ENCODE results near the gene ESRRA. TPM values are rescaled to one million over a fixed set of nuclear protein-coding genes. Genes with fewer than 3 reads are reported as not detected.

ESRRA gene
- total RNA-seq, 4 donors from 2014 or later = 49.2 to 108 (median 79.3) TPM

DNA sequence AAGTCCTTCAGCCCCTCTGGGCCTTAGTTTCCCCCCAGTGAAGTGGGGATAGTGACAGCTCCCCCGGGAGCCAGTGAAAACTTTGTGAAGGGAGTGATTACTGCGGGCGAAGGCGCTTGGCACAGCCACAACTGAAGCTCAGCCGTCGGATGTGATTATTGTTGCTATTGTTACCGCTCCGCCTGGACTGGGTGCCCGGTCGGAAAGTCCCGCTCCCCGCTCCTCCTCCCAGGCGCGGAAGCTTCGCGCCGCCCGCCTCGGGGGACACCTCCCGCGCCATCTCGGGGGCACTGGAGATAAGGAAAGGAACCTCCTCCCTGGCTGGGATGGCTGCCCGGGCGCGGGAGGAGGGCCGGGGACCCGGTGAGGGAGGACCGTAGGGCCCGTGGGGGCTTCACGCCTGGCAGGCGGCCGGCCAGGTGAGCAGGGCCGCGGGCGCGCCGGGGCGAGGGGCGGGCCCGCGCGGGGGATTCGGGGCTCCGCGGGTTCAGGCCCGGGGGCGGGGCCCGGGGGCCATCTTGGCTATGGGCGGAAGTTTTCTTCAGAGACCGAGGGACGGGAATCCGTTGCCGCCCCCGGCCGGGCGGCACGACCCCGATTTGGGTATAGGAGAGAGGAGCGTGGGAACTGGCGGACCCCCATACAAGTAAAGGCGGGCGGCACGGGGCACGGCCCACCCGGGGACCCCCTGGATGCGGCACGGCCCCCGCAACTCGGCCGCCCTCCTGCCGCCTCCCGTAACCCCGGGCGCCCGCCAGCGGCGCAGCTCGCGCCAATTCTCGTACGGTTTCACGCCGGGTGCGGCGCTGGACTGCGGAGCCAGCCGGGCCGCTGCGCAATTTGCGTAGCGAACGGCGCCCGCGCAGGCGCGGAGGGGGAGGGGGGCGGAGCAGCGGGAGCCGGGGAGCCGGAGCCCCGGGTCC is 20.1 kb upstream of the ESRRA start, which contains the start of gene GPR137:
Gene GPR137 (plus strand): TSS at position 887 of the 923 bp plus-strand sequence. CDS start 677 bp downstream, outside the sequence.
- 0 to 1% methylated on average over 22 to 41 of the region's 102 CpGs for whole genome bisulfite sequencing, 2 donors
- TF ChIP-seq POLR2A (IDR thresholded peaks at IDR 0.05) = no peak
- TF ChIP-seq, protein P1, sequence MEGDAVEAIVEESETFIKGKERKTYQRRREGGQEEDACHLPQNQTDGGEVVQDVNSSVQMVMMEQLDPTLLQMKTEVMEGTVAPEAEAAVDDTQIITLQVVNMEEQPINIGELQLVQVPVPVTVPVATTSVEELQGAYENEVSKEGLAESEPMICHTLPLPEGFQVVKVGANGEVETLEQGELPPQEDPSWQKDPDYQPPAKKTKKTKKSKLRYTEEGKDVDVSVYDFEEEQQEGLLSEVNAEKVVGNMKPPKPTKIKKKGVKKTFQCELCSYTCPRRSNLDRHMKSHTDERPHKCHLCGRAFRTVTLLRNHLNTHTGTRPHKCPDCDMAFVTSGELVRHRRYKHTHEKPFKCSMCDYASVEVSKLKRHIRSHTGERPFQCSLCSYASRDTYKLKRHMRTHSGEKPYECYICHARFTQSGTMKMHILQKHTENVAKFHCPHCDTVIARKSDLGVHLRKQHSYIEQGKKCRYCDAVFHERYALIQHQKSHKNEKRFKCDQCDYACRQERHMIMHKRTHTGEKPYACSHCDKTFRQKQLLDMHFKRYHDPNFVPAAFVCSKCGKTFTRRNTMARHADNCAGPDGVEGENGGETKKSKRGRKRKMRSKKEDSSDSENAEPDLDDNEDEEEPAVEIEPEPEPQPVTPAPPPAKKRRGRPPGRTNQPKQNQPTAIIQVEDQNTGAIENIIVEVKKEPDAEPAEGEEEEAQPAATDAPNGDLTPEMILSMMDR (IDR thresholded peaks at IDR 0.05) = no peak
- intact Hi-C loops (cut with DNase I; ENCODE audit: low total_unique reads) = no loop called here
- peak; percentile 78 to 97 for DNase-seq (ENCODE audit: low spot score in 2 of 2)
- H3K4me3 ChIP-seq (ENCODE audit: low read depth, poor library complexity, severe bottlenecking) = peak within 1 kb of the TSS; percentile 85

DNA sequence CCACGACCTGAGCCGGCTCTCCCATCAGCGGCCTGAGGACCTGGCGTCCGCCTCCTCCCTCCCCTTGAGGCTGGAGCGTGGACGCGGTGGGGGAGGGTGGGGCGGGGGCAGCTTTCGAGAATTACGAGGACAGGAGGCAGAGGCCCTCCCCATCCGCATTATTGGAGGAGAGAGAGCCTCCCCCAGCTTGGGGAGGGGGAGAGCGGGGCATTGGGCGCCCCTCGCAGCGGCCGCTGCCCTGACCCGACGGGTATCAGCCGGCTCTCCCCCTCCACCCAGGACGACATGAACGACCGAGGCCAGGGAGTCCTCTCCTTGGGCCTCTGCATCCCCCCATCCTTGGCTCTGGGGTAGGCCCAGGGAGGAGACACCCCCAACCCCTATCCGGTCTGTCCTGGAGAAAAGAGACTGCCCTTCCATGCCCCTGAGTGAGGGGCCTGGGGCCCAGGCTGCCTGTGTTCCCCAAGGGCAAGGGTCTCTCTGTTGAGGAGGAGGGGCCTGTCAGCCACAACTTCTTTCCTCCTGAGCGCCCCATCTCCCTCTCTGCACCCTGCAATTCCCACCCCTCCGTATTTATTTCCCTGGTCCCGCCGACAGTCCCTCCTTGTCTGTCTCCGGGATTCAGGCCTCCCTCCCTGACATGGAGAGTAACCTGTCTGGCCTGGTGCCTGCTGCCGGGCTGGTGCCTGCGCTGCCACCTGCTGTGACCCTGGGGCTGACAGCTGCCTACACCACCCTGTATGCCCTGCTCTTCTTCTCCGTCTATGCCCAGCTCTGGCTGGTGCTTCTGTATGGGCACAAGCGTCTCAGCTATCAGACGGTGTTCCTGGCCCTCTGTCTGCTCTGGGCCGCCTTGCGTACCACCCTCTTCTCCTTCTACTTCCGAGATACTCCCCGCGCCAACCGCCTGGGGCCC is 19.2 kb upstream of the ESRRA start:
- TF ChIP-seq, protein P1 (IDR thresholded peaks at IDR 0.05) = no peak
- no peak for TF ChIP-seq POLR2A (IDR thresholded peaks at IDR 0.05)
- WGBS, 2 donors = 29 to 32% methylated on average over 28 to 29 of the region's 40 CpGs
- peak overlapping the region; percentile 85 for H3K4me3 ChIP-seq (ENCODE audit: low read depth, poor library complexity, severe bottlenecking)
- DNase-seq (ENCODE audit: low spot score in 2 of 2) = no peak
- intact Hi-C loops (cut with DNase I; ENCODE audit: low total_unique reads) = no loop called here

DNA sequence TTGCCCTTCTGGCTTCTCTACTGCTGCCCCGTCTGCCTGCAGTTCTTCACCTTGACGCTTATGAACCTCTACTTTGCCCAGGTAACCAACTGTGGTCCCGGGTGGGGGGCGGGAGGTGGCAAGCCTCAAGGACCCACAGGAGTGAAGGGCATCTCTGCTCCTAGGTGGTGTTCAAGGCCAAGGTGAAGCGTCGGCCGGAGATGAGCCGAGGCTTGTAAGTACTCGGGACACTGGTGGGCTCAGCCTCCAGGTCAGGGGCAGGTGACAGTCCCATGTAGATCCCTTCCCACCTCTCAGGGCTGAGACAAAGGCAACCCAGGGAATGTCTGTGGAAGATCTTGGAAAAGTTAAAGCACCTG is 18.5 kb upstream of the ESRRA start:
- TF ChIP-seq, protein P1 (IDR thresholded peaks at IDR 0.05) = no peak
- TF ChIP-seq POLR2A (IDR thresholded peaks at IDR 0.05) = no peak
- WGBS, 2 donors = 81 to 88% methylated on average over 9 of the region's 9 CpGs
- intact Hi-C loops (cut with DNase I; ENCODE audit: low total_unique reads) = no loop called here
- DNase-seq (ENCODE audit: low spot score in 2 of 2) = no peak
- no peak overlapping the region for H3K4me3 ChIP-seq (ENCODE audit: low read depth, poor library complexity, severe bottlenecking)

DNA sequence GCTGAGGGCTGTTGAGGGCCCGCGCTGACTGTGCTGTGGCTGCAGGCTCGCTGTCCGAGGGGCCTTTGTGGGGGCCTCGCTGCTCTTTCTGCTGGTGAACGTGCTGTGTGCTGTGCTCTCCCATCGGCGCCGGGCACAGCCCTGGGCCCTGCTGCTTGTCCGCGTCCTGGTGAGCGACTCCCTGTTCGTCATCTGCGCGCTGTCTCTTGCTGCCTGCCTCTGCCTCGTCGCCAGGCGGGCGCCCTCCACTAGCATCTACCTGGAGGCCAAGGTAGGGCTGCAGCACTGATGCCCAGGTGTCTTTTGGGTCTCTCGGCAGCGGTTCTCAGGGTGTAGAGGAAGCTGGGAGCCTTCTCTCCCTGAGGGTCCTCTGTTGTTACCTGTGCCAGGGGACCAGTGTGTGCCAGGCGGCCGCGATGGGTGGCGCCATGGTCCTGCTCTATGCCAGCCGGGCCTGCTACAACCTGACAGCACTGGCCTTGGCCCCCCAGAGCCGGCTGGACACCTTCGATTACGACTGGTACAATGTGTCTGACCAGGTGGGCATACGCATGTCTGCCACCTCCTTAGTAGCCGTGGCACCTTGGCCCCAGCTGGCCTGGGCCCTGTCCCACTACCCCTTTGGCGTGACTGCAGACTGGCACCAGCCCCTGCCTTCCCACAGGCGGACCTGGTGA is 17.5 kb upstream of the ESRRA start:
- no peak for DNase-seq (ENCODE audit: low spot score in 2 of 2)
- H3K4me3 ChIP-seq (ENCODE audit: low read depth, poor library complexity, severe bottlenecking) = no peak overlapping the region
- intact Hi-C loops (cut with DNase I; ENCODE audit: low total_unique reads) = no loop called here
- no peak for TF ChIP-seq POLR2A (IDR thresholded peaks at IDR 0.05)
- TF ChIP-seq, protein P1 (IDR thresholded peaks at IDR 0.05) = no peak
- WGBS, 2 donors = 93 to 95% methylated on average over 26 to 31 of the region's 33 CpGs

DNA sequence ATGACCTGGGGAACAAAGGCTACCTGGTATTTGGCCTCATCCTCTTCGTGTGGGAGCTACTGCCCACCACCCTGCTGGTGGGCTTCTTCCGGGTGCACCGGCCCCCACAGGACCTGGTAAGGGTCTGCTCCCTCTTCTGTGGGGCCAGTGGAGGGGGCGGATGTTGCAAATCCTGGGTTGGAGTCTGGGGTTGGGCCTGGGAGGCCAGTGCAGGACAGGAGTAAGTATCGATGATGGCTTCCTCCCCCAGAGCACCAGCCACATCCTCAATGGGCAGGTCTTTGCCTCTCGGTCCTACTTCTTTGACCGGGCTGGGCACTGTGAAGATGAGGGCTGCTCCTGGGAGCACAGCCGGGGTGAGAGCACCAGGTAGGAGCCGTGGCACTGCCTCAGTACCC is 17.0 kb upstream of the ESRRA start:
- no peak for DNase-seq (ENCODE audit: low spot score in 2 of 2)
- TF ChIP-seq, protein P1 (IDR thresholded peaks at IDR 0.05) = no peak
- no peak for TF ChIP-seq POLR2A (IDR thresholded peaks at IDR 0.05)
- whole genome bisulfite sequencing, 2 donors = 92 to 94% methylated on average over 9 of the region's 9 CpGs

More for the DNA sequence above, 17.0 kb upstream of the ESRRA start:
- H3K4me3 ChIP-seq (ENCODE audit: low read depth, poor library complexity, severe bottlenecking) = no peak overlapping the region
- intact Hi-C loops (cut with DNase I; ENCODE audit: low total_unique reads) = no loop called here
